Activated T-cell treated with anti-CD3 and anti-CD28 coated beads, Interleukin-2, amount 50 U/mL, for 72 hours (primary cell): ENCODE data around the gene ELOA. TPM values are rescaled to one million over a fixed set of nuclear protein-coding genes. Genes with fewer than 3 reads are reported as not detected.
"Not testable (repeated sequence)": the region's sequence is repeated elsewhere in the genome, so short reads cannot be mapped to it uniquely, and the experiment has no call there.

Experiments used
- ATAC-seq, 2 donors: fragments of 150-1000 bp; cut with Tn5 transposase; replicated peaks in 1 of 2; 2 replicates each; pipeline ENCODE4 v1.10.0; 2021; ENCODE audit warnings: moderate library complexity in 2 of 2, mild to moderate bottlenecking in 1 of 2
- DNase-seq, 2 donors: peaks; one replicate each; pipeline ENCODE4 v3.0.0; 2021 to 2022; ENCODE audit warnings: mixed read lengths in 1 of 2
- H3K27ac Mint-ChIP-seq: one replicate; pipeline ENCODE4 v1.8.0; 2022; ENCODE audit warnings: mild to moderate bottlenecking, moderate library complexity, mixed read lengths
- H3K27me3 Mint-ChIP-seq: one replicate; pipeline ENCODE4 v1.8.0; 2022; ENCODE audit warnings: low read depth, mixed read lengths
- H3K36me3 Mint-ChIP-seq, 2 donors: one replicate each; pipeline ENCODE4 v1.8.0; 2022; ENCODE audit warnings: mixed read lengths in 2 of 2, mild to moderate bottlenecking in 1 of 2; ENCODE audit not compliant: insufficient read depth in 2 of 2
- H3K4me1 Mint-ChIP-seq: one replicate; pipeline ENCODE4 v1.8.0; 2022; ENCODE audit warnings: low read depth, mixed read lengths
- H3K4me3 Mint-ChIP-seq, 2 donors: one replicate each; pipeline ENCODE4 v1.8.0; 2022; ENCODE audit warnings: mild to moderate bottlenecking in 2 of 2, mixed read lengths in 2 of 2, moderate library complexity in 2 of 2
- H3K9me3 Mint-ChIP-seq, 2 donors: one replicate each; pipeline ENCODE4 v1.8.0; 2022; ENCODE audit warnings: mixed read lengths in 2 of 2
- total RNA-seq, 2 donors: library from RNA; stranded (reverse); gene quantifications; one replicate each; pipeline ENCODE4 v1.2.3, GENCODE V29; 2022

Gene ELOA
- total RNA-seq, 2 donors from 2014 or later, result 32.4 to 34.1 TPM

GRCh38 chr1:23777979-23778814, 34.9 kb downstream of the ELOA start, which contains the start of gene PITHD1:
TSS of gene PITHD1 (plus strand) at chr1:23778418. CDS start at chr1:23778516, 98 bp downstream.
- Mint-ChIP-seq H3K9me3 (no peaks in the 10 kb centered on the region), H3K27me3 (no peaks in the 10 kb centered on the region), H3K36me3 (peaks cover 0 to 2% of the 10 kb centered on the region in 2 donors), H3K4me1 (peaks cover 57% of the 10 kb centered on the region), H3K27ac (peak within 1 kb of the TSS; percentile 93), H3K4me3 (peak within 1 kb of the TSS; percentile 71 to 83)
- DNase-seq (peak; percentile 86 to 87), ATAC-seq (peak; percentile 91 to 92)

DNA sequence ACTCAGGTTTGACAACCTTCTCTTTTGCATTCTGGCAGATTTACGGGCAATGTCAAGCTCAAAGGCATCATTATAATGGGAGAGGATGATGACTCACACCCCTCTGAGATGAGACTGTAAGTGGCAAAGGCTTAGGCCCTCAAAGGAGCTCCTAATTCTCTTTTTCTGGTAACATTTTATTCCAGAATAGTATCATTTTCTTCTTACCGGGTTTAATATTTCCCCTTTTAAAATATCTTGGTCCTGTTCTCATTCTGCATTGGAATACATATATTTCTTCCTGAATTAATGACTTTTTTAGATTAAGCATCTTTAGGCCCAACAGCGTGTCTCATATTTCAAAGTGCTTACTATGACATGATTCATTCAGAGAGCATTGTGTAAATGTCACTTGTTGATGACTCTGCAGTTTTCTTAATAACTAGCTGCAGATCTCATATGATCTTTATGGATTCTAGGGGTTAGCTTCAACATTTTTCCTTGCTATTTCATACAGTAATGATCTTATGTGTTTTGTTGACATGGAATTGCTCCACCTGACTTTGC, 36.6 kb downstream of the ELOA start:
- H3K27ac Mint-ChIP-seq, result peak overlapping the region; percentile 93
- peak; percentile 43 to 47 for ATAC-seq

DNA sequence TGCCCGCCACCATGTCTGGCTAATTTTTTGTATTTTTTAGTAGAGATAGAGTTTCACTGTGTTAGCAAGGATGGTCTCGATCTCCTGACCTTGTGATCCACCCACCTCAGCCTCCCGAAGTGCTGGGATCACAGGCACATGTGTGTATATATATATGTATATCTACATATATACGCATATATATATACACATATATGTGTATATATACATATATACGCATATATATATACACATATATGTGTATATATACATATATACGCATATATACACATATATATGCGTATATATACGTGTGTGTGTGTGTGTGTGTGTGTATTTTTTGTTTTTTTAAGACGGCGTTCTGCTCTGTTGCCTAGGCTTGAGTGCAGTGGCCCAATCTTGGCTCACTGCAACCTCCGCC, 39.9 kb downstream of the ELOA start:
- not testable (repeated sequence) for ATAC-seq, H3K4me3 Mint-ChIP-seq, H3K9me3 Mint-ChIP-seq, H3K27me3 Mint-ChIP-seq, DNase-seq, H3K27ac Mint-ChIP-seq
- Mint-ChIP-seq H3K36me3 (peaks cover 2 to 24% of the 10 kb centered on the region in 2 donors), H3K4me1 (peaks cover 22% of the 10 kb centered on the region)

More for the DNA sequence above, 36.6 kb downstream of the ELOA start:
- Mint-ChIP-seq H3K4me3 (peak overlapping the region; percentile 71 to 83), H3K4me1 (peaks cover 48% of the 10 kb centered on the region), H3K36me3 (peaks cover 0 to 7% of the 10 kb centered on the region in 2 donors), H3K27me3 (no peaks in the 10 kb centered on the region), H3K9me3 (no peaks in the 10 kb centered on the region)
- DNase-seq, result no peak

GRCh38 chr1:23784846-23785245, 41.6 kb downstream of the ELOA start:
- no peaks in the 10 kb centered on the region for H3K9me3 Mint-ChIP-seq
- H3K4me3 Mint-ChIP-seq, result no peak overlapping the region
- ATAC-seq (no peak), DNase-seq (no peak)
- peaks cover 2 to 30% of the 10 kb centered on the region in 2 donors for H3K36me3 Mint-ChIP-seq
- peaks cover 15% of the 10 kb centered on the region for H3K4me1 Mint-ChIP-seq
- no peaks in the 10 kb centered on the region for H3K27me3 Mint-ChIP-seq
- no peak overlapping the region for H3K27ac Mint-ChIP-seq

GRCh38 chr1:23787701-23788100, 44.4 kb downstream of the ELOA start:
- ATAC-seq (no peak), DNase-seq (no peak)
- Mint-ChIP-seq H3K27ac (no peak overlapping the region), H3K36me3 (peaks cover 7 to 34% of the 10 kb centered on the region in 2 donors), H3K4me1 (peaks cover 25% of the 10 kb centered on the region), H3K4me3 (no peak overlapping the region), H3K27me3 (no peaks in the 10 kb centered on the region), H3K9me3 (no peaks in the 10 kb centered on the region)

GRCh38 chr1:23788695-23789094, 45.4 kb downstream of the ELOA start:
- Mint-ChIP-seq H3K4me1 (peaks cover 29% of the 10 kb centered on the region), H3K27ac (peak overlapping the region; percentile 32), H3K9me3 (no peaks in the 10 kb centered on the region), H3K27me3 (no peaks in the 10 kb centered on the region), H3K36me3 (peaks cover 7 to 32% of the 10 kb centered on the region in 2 donors), H3K4me3 (no peak overlapping the region)
- no peak for ATAC-seq
- DNase-seq, result no peak

DNA sequence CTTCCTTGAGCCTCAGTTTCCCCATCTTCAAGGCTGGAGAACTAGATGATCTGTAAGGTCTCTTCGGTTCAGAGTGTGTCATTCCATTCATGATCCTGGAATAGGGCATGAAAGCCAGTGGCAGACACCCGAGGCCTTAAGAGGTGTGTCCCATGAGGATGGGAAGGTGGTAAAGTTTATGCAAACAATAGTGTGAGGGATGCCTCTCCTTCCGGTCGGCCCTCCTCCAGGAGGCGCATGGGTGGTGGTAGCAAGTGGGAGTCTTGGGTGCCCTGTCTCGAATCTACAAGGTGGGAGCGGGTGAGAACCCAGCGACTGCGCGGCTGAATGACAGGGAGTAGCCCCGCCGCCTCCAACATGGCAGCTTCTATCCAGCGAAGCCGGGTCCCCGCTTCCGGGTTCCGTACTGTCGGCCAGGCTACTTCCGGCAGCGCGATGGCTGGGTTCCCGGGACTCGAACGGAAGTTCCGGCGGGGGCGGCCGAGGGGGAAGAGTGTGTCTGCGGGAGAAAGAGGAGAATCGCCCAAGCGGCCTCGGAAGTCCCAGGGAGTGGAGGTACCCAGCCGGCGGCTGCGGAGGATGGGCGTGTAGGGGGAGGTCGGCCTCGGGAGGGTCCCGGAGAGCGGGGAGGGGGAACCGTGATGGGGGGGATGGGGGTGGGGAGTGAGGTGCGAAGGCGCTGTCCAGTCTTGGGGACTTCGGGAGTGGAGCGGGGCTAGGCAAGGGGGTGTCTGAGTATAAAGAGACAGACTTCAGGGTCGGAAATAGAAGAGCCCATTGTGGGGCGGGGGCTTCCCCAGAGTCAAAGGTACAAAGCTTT, 47.6 kb downstream of the ELOA start, which contains the start of gene LYPLA2:
Gene LYPLA2, plus strand, starts transcription at position 450 of the 820 bp plus-strand sequence. CDS start 1,538 bp downstream, outside the sequence.
- peak; percentile 92 for DNase-seq
- H3K9me3 Mint-ChIP-seq, result no peaks in the 10 kb centered on the region
- peak within 1 kb of the TSS; percentile 98 for H3K27ac Mint-ChIP-seq
- peak within 1 kb of the TSS; percentile 89 to 94 for H3K4me3 Mint-ChIP-seq
- no peaks in the 10 kb centered on the region for H3K27me3 Mint-ChIP-seq
- peaks cover 7 to 22% of the 10 kb centered on the region in 2 donors for H3K36me3 Mint-ChIP-seq
- peak; percentile 93 for ATAC-seq
- H3K4me1 Mint-ChIP-seq, result peaks cover 29% of the 10 kb centered on the region

DNA sequence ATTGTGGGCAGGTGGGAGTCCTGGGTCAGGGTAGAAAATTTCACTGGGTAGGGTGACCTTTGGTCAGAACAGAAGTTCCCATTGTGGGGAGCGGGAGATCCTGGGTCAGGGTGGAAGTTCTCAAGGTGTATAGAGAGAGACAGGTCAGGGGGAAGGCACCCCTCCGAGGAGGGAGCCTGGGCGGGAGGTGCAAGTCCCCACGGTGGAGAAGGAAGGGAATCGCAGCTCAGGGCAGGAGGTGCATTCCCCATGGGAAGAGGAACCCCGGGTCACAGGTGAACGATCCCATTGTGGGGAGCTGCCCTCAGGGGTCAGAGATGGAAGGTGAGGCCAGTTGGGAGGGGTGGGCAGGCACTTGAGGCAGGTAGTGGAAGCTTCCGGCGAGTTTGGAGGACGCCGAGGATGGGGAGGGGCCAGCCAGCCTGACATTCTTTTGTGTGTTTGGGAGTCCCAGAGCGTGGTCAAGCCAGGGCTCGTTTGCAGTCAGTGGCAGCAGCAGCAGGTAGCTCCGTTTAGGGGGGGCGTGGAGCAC, 48.3 kb downstream of the ELOA start:
- H3K36me3 Mint-ChIP-seq, result peaks cover 7 to 18% of the 10 kb centered on the region in 2 donors
- peaks cover 29% of the 10 kb centered on the region for H3K4me1 Mint-ChIP-seq
- ATAC-seq (peak; percentile 30 to 37), DNase-seq (peak; percentile 40 to 45)
- H3K9me3 Mint-ChIP-seq, result no peaks in the 10 kb centered on the region
- H3K27ac Mint-ChIP-seq, result peak overlapping the region; percentile 98
- H3K4me3 Mint-ChIP-seq, result peak overlapping the region; percentile 89 to 94
- no peaks in the 10 kb centered on the region for H3K27me3 Mint-ChIP-seq

- H3K36me3 Mint-ChIP-seq, result peaks cover 5 to 12% of the 10 kb centered on the region in 2 donors
Measured at GRCh38 chr1:23792151-23792945, 49.1 kb downstream of the ELOA start.

GRCh38 chr1:23793018-23793781, 49.9 kb downstream of the ELOA start:
- DNase-seq (peak; percentile 24 to 41), ATAC-seq (no peak)
- peak overlapping the region; percentile 32 to 57 for H3K4me3 Mint-ChIP-seq
- H3K9me3 Mint-ChIP-seq, result no peaks in the 10 kb centered on the region
- H3K27ac Mint-ChIP-seq, result peak overlapping the region; percentile 50
- H3K4me1 Mint-ChIP-seq, result peaks cover 29% of the 10 kb centered on the region
- H3K36me3 Mint-ChIP-seq, result peaks cover 5 to 13% of the 10 kb centered on the region in 2 donors
- H3K27me3 Mint-ChIP-seq, result no peaks in the 10 kb centered on the region

More at GRCh38 chr1:23792151-23792945, 49.1 kb downstream of the ELOA start:
- H3K4me3 Mint-ChIP-seq, result peak overlapping the region; percentile 89 to 94
- H3K27ac Mint-ChIP-seq, result peak overlapping the region; percentile 98
- DNase-seq (no peak), ATAC-seq (no peak)
- no peaks in the 10 kb centered on the region for H3K27me3 Mint-ChIP-seq
- no peaks in the 10 kb centered on the region for H3K9me3 Mint-ChIP-seq
- peaks cover 29% of the 10 kb centered on the region for H3K4me1 Mint-ChIP-seq

DNA sequence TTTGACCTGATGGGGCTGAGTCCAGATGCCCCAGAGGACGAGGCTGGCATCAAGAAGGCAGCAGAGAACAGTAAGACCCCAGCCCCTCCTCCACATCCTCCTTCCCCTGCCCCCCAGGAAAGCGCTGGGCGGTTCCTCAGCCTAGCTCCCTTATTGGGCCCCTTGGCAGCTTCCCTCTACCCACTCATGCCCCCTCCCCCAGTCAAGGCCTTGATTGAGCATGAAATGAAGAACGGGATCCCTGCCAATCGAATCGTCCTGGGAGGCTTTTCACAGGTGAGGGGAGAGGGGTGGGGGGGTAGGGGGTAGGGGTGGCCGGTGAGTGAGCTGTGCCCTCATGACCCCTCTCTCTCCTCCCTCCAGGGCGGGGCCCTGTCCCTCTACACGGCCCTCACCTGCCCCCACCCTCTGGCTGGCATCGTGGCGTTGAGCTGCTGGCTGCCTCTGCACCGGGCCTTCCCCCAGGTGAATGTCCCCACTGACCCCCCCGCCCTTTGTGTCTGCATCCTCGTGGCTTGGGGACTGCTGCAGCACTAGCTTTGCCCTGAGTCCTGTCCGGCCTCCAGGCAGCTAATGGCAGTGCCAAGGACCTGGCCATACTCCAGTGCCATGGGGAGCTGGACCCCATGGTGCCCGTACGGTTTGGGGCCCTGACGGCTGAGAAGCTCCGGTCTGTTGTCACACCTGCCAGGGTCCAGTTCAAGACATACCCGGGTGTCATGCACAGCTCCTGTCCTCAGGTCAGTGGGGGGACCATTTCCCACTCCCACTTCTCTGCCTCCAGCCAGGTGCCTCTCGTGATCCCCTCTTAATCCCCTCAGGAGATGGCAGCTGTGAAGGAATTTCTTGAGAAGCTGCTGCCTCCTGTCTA, 50.8 kb downstream of the ELOA start:
- H3K36me3 Mint-ChIP-seq, result peaks cover 5 to 9% of the 10 kb centered on the region in 2 donors
- ATAC-seq, result no peak
- no peaks in the 10 kb centered on the region for H3K9me3 Mint-ChIP-seq
- no peaks in the 10 kb centered on the region for H3K27me3 Mint-ChIP-seq
- no peak for DNase-seq
- H3K27ac Mint-ChIP-seq, result no peak overlapping the region
- peaks cover 33% of the 10 kb centered on the region for H3K4me1 Mint-ChIP-seq
- no peak overlapping the region for H3K4me3 Mint-ChIP-seq
